T-helper 1 cell treated with Interleukin-12 subunit alpha and Interleukin-12 subunit beta and Interleukin-4 antibody, amounts not matched to agents 30 ng/mL and 1 ng/mL, for 36 hours (primary cell): ENCODE results near the gene TLCD1. TPM values are rescaled to one million over a fixed set of nuclear protein-coding genes. Genes with fewer than 3 reads are reported as not detected.

Source experiments
- intact Hi-C: fragments of 100-400 bp; cut with micrococcal nuclease; formaldehyde crosslinking; loops from one replicate; pipeline ENCODE4 v1.15.1; 2024
- total RNA-seq: library from RNA; stranded (reverse); gene quantifications from 2 replicates; pipeline ENCODE4 v1.2.3, GENCODE V29; 2022

The TLCD1 gene
- total RNA-seq, 1 donor from 2014 or later, result 1.2 TPM

- intact Hi-C loops, result no loop called here
Measured at GRCh38 chr17:28700830-28701492, 25.1 kb downstream of the TLCD1 start.

GRCh38 chr17:28700278-28700677 is 25.8 kb downstream of the TLCD1 start:
- intact Hi-C loops, result no loop called here

GRCh38 chr17:28698253-28698941 is 27.6 kb downstream of the TLCD1 start:
- intact Hi-C loops, result no loop called here

- intact Hi-C loops, result no loop called here
Measured at GRCh38 chr17:28693869-28694268, 32.2 kb downstream of the TLCD1 start.

- intact Hi-C loops, result no loop called here
Measured at GRCh38 chr17:28689011-28689410, 37.0 kb downstream of the TLCD1 start.

GRCh38 chr17:28688481-28688880 is 37.6 kb downstream of the TLCD1 start:
- intact Hi-C loops, result no loop called here

- intact Hi-C loops, result no loop called here
Measured at GRCh38 chr17:28686296-28686695, 39.7 kb downstream of the TLCD1 start.

- intact Hi-C loops, result no loop called here
Measured at GRCh38 chr17:28685366-28685765, 40.7 kb downstream of the TLCD1 start.

GRCh38 chr17:28684963-28685362 is 41.1 kb downstream of the TLCD1 start:
- intact Hi-C loops, result no loop called here

GRCh38 chr17:28682655-28683054 is 43.4 kb downstream of the TLCD1 start:
- intact Hi-C loops, result no loop called here

- intact Hi-C loops, result loop anchor here (1.0 kb wide), 1 partner anchor 30 kb away; no protein-coding TSS in a partner anchor
Measured at GRCh38 chr17:28675980-28676379, 50.1 kb downstream of the TLCD1 start.

- intact Hi-C loops, result no loop called here
Measured at GRCh38 chr17:28675490-28675889, 50.5 kb downstream of the TLCD1 start.

Other genes with a start within 250 kb of the TLCD1 start
- not detected in 2 replicates for gene FOXN1, start 219.9 kb downstream of the TLCD1 start, total RNA-seq
- gene UNC119, start 173.6 kb downstream of the TLCD1 start, total RNA-seq, result 138 and 160 TPM in 2 replicates
- 71.9 and 73.6 TPM in 2 replicates for gene PIGS, start 154.7 kb downstream of the TLCD1 start, total RNA-seq
- gene ALDOC, start 149.3 kb downstream of the TLCD1 start, total RNA-seq, result 142 and 146 TPM in 2 replicates
- gene SPAG5, start 127.2 kb downstream of the TLCD1 start, total RNA-seq, result 96.4 and 101 TPM in 2 replicates
- gene RSKR, start 112.0 kb downstream of the TLCD1 start, total RNA-seq, result 31.8 and 32.1 TPM in 2 replicates
- 162 and 172 TPM in 2 replicates for gene BLTP2, start 81.1 kb downstream of the TLCD1 start, total RNA-seq
- 49.9 TPM in 2 replicates for gene SDF2, start 64.3 kb downstream of the TLCD1 start, total RNA-seq
- gene SUPT6H, start 64.0 kb downstream of the TLCD1 start, total RNA-seq, result 95.8 and 104 TPM in 2 replicates
- 5.3 and 7.1 TPM in 2 replicates for gene PROCA1, start 14.3 kb downstream of the TLCD1 start, total RNA-seq
- gene RAB34, start 8.4 kb downstream of the TLCD1 start, total RNA-seq, result 9.0 and 9.4 TPM in 2 replicates
- gene RPL23A, start 6.2 kb downstream of the TLCD1 start, total RNA-seq, result 1,587 and 1,609 TPM in 2 replicates
- gene NEK8, start 2.6 kb upstream of the TLCD1 start, total RNA-seq, result 5.4 and 6.5 TPM in 2 replicates
- gene TRAF4, start 17.8 kb upstream of the TLCD1 start, total RNA-seq, result 106 and 108 TPM in 2 replicates
- 23.9 and 24.2 TPM in 2 replicates for gene FAM222B, start 116.6 kb upstream of the TLCD1 start, total RNA-seq
- gene ERAL1, start 128.8 kb upstream of the TLCD1 start, total RNA-seq, result 46.1 and 46.9 TPM in 2 replicates
- gene FLOT2, start 171.5 kb upstream of the TLCD1 start, total RNA-seq, result 150 and 151 TPM in 2 replicates
- gene DHRS13, start 176.8 kb upstream of the TLCD1 start, total RNA-seq, result 22.8 and 26.1 TPM in 2 replicates
- gene PHF12, start 225.3 kb upstream of the TLCD1 start, total RNA-seq, result 73.3 and 78.5 TPM in 2 replicates